SK-N-SH treated with all-trans-retinoic acid at 6 μM for 48 hours (cell line): ENCODE data around the gene ORC1.

ENCODE experiments used
- ARNTL ChIP-seq: fragments of 450-650 bp; formaldehyde crosslinking; IDR thresholded peaks from 2 replicates; pipeline ENCODE4 v1.5.0; 2020; ENCODE audit warnings: low read depth, mild to moderate bottlenecking, moderate library complexity, borderline replicate concordance
- ESRRG ChIP-seq: fragments of 250-450 bp; sonication (Bioruptor Pico); IDR thresholded peaks from 2 replicates; pipeline ENCODE4 v1.6.1; 2021; ENCODE audit warnings: mild to moderate bottlenecking
- ISL1 ChIP-seq: fragments of 250-450 bp; sonication (Bioruptor Pico); IDR thresholded peaks from 2 replicates; pipeline ENCODE4 v2.1.2; 2022; ENCODE audit warnings: mild to moderate bottlenecking, moderate library complexity
- ZFP30 ChIP-seq: fragments of 450-650 bp; formaldehyde crosslinking; IDR thresholded peaks from 2 replicates; pipeline ENCODE4 v1.5.0; 2022; ENCODE audit warnings: mild to moderate bottlenecking, moderate library complexity
- TF ChIP-seq, protein P1 (sequence below): fragments of 250-450 bp; sonication (Bioruptor Pico); IDR thresholded peaks from 2 replicates; pipeline ENCODE4 v1.5.1; 2020; ENCODE audit warnings: low read depth, mild to moderate bottlenecking, moderate library complexity
- TF ChIP-seq, protein P2 (sequence below): fragments of 250-450 bp; sonication (Bioruptor Pico); IDR thresholded peaks from 2 replicates; pipeline ENCODE4 v1.8.0; 2020; ENCODE audit warnings: mild to moderate bottlenecking, moderate library complexity, borderline replicate concordance
- TF ChIP-seq, protein P3 (sequence below): fragments of 250-450 bp; sonication (Bioruptor Pico); IDR thresholded peaks from 2 replicates; pipeline ENCODE4 v1.5.0; 2020; ENCODE audit warnings: mild to moderate bottlenecking, moderate library complexity

DNA sequence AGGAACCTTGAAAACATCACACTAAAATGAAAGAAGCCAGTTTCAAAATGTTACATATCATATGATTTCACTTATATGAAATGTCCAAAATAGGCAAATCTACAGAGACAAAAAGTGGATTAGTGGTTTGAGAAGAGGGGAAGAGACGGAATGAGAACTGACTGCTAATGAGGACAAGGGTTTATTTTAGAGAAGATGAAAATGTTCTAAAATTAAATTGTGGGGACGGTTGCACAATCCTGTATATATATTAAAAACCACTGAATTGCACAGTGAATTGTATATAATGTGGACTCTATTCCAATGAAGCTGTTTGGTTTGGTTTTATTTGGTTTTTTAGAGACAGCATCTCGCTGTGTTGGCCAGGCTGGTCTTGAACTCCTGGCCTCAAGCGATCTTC lies 35.8 kb upstream of the ORC1 start:
- TF ChIP-seq ESRRG = no peak
- TF ChIP-seq ISL1 (CRISPR knock-in tag) = no peak
- no peak for TF ChIP-seq ARNTL (CRISPR knock-in tag)
- TF ChIP-seq ZFP30 (CRISPR knock-in tag) = no peak
- TF ChIP-seq, protein P1, sequence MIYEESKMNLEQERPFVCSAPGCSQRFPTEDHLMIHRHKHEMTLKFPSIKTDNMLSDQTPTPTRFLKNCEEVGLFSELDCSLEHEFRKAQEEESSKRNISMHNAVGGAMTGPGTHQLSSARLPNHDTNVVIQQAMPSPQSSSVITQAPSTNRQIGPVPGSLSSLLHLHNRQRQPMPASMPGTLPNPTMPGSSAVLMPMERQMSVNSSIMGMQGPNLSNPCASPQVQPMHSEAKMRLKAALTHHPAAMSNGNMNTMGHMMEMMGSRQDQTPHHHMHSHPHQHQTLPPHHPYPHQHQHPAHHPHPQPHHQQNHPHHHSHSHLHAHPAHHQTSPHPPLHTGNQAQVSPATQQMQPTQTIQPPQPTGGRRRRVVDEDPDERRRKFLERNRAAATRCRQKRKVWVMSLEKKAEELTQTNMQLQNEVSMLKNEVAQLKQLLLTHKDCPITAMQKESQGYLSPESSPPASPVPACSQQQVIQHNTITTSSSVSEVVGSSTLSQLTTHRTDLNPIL (CRISPR knock-in tag) = no peak
- TF ChIP-seq, protein P2, sequence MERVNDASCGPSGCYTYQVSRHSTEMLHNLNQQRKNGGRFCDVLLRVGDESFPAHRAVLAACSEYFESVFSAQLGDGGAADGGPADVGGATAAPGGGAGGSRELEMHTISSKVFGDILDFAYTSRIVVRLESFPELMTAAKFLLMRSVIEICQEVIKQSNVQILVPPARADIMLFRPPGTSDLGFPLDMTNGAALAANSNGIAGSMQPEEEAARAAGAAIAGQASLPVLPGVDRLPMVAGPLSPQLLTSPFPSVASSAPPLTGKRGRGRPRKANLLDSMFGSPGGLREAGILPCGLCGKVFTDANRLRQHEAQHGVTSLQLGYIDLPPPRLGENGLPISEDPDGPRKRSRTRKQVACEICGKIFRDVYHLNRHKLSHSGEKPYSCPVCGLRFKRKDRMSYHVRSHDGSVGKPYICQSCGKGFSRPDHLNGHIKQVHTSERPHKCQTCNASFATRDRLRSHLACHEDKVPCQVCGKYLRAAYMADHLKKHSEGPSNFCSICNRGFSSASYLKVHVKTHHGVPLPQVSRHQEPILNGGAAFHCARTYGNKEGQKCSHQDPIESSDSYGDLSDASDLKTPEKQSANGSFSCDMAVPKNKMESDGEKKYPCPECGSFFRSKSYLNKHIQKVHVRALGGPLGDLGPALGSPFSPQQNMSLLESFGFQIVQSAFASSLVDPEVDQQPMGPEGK (CRISPR knock-in tag) = no peak
- TF ChIP-seq, protein P3, sequence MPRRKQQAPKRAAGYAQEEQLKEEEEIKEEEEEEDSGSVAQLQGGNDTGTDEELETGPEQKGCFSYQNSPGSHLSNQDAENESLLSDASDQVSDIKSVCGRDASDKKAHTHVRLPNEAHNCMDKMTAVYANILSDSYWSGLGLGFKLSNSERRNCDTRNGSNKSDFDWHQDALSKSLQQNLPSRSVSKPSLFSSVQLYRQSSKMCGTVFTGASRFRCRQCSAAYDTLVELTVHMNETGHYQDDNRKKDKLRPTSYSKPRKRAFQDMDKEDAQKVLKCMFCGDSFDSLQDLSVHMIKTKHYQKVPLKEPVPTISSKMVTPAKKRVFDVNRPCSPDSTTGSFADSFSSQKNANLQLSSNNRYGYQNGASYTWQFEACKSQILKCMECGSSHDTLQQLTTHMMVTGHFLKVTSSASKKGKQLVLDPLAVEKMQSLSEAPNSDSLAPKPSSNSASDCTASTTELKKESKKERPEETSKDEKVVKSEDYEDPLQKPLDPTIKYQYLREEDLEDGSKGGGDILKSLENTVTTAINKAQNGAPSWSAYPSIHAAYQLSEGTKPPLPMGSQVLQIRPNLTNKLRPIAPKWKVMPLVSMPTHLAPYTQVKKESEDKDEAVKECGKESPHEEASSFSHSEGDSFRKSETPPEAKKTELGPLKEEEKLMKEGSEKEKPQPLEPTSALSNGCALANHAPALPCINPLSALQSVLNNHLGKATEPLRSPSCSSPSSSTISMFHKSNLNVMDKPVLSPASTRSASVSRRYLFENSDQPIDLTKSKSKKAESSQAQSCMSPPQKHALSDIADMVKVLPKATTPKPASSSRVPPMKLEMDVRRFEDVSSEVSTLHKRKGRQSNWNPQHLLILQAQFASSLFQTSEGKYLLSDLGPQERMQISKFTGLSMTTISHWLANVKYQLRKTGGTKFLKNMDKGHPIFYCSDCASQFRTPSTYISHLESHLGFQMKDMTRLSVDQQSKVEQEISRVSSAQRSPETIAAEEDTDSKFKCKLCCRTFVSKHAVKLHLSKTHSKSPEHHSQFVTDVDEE (CRISPR knock-in tag) = no peak
